Measurements from ENCODE around the gene ZNF358.

ZNF358 gene

GRCh38 chr19:7515645-7516151 is at the start of gene ZNF358:
ZNF358 (plus strand) TSS chr19:7516103; CDS start chr19:7519243, 3,140 bp downstream.
- H3K27ac ChIP-seq, result peak within 1 kb of the TSS; percentile 70
- peak; percentile 58; the same call in 1 of the 2 replicates for TF ChIP-seq ZFX (IDR thresholded peaks at IDR 0.05)
- no peak for TF ChIP-seq CTCF (conservative IDR thresholded peaks at IDR 0.05)

GRCh38 chr19:7467009-7467989 is 48.6 kb upstream of the ZNF358 start:
- no peak overlapping the region for H3K27ac ChIP-seq
- no peak for TF ChIP-seq ZFX (IDR thresholded peaks at IDR 0.05)
- TF ChIP-seq CTCF (conservative IDR thresholded peaks at IDR 0.05), result no peak

GRCh38 chr19:7468840-7469239 is 47.1 kb upstream of the ZNF358 start:
- TF ChIP-seq ZFX (IDR thresholded peaks at IDR 0.05) (no peak), CTCF (conservative IDR thresholded peaks at IDR 0.05) (no peak)

GRCh38 chr19:7469669-7470285 is 46.1 kb upstream of the ZNF358 start:
- no peak overlapping the region for H3K27ac ChIP-seq
- TF ChIP-seq ZFX (IDR thresholded peaks at IDR 0.05) (no peak), CTCF (conservative IDR thresholded peaks at IDR 0.05) (no peak)

More at GRCh38 chr19:7468840-7469239, 47.1 kb upstream of the ZNF358 start:
- no peak overlapping the region for H3K27ac ChIP-seq

- no peak for TF ChIP-seq ZFX (IDR thresholded peaks at IDR 0.05)
- no peak for TF ChIP-seq CTCF (conservative IDR thresholded peaks at IDR 0.05)
- no peak overlapping the region for H3K27ac ChIP-seq
These were observed 45.2 kb upstream of the ZNF358 start for GRCh38 chr19:7470540-7471305.

- TF ChIP-seq ZFX (IDR thresholded peaks at IDR 0.05) (no peak), CTCF (conservative IDR thresholded peaks at IDR 0.05) (no peak)
- H3K27ac ChIP-seq, result no peak overlapping the region
These were observed 43.9 kb upstream of the ZNF358 start for GRCh38 chr19:7471696-7472615.
